Thyroid gland (tissue), 4 donors: Measurements from ENCODE around the gene HMGB1.

Experiments
- POLR2A ChIP-seq, 2 donors: fragments of 450-650 bp; IDR thresholded peaks; one replicate each; pipeline ENCODE4 v1.6.1; 2017; ENCODE audit warnings: antibody characterized with exemption in 2 of 2, mild to moderate bottlenecking in 2 of 2, moderate library complexity in 1 of 2
- TF ChIP-seq, protein P1 (sequence below), 6 experiments: fragments of 200-600 bp in 3 of 6; fragments of 450-650 bp in 3 of 6; sonication (generic) in 3 of 6; IDR thresholded peaks; one replicate each; pipeline ENCODE4 v1.5.1; 2016 to 2019; ENCODE audit warnings: antibody characterized with exemption in 6 of 6, mild to moderate bottlenecking in 2 of 6, inconsistent platforms in 1 of 6, moderate library complexity in 1 of 6

- TF ChIP-seq, protein P1, sequence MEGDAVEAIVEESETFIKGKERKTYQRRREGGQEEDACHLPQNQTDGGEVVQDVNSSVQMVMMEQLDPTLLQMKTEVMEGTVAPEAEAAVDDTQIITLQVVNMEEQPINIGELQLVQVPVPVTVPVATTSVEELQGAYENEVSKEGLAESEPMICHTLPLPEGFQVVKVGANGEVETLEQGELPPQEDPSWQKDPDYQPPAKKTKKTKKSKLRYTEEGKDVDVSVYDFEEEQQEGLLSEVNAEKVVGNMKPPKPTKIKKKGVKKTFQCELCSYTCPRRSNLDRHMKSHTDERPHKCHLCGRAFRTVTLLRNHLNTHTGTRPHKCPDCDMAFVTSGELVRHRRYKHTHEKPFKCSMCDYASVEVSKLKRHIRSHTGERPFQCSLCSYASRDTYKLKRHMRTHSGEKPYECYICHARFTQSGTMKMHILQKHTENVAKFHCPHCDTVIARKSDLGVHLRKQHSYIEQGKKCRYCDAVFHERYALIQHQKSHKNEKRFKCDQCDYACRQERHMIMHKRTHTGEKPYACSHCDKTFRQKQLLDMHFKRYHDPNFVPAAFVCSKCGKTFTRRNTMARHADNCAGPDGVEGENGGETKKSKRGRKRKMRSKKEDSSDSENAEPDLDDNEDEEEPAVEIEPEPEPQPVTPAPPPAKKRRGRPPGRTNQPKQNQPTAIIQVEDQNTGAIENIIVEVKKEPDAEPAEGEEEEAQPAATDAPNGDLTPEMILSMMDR (IDR thresholded peaks at IDR 0.05) = no peak
- TF ChIP-seq POLR2A (IDR thresholded peaks at IDR 0.05) = no peak
These were observed 36.5 kb downstream of the HMGB1 start for GRCh38 chr13:30429235-30429634.
